HG02981 (cell line): Measurements from ENCODE around the gene PRDM12.

Experiments
- ATAC-seq: cut with Tn5 transposase; IDR thresholded peaks from one replicate; pipeline ENCODE4 v1.9.1; 2021; ENCODE audit warnings: mild to moderate bottlenecking, moderate library complexity; ENCODE audit not compliant: unreplicated experiment

Gene PRDM12

DNA sequence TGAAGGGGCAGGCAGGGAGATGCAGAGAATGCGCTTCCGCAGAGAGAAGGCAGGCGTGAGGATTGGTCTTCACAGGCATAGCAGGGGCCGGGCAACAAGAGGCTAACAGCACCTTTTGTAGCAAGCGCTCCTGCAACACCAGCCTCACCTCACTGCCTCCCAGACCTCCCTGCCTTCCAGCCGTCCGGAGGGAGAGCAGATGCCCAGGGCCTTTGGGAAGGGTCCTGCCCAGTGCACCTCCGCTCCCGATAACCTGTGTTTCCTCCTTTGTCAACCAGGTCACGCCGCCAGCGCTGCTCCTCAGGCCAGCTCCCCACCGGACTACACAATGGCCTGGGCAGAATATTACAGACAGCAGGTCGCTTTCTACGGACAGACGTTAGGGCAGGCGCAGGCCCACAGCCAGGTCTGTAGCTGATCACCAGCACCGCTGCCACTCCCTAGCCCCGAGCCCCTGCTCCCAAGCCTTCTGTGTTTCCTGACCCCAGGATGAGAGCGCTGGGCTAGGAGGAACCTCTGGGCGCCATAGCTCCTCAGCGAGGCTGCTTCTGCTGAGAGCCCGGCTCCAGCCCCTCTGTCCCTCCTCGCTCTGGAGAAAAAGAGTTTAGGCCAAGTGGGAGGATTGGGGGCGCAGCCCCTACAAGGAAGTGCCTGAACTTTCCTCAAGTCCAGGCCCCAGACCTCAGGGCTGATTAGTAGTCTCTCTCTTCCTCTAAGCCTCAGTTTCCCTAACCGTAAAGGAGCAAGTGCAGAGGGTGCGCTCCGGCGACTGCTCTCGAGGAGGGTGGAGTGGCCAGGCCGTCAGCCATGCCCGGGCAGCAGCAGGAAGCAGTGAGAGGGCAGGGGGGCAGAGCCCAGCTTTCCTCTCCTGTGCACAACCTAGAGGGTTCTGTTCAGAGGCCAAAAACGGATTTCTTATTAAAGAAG, 28.4 kb upstream of the PRDM12 start:
- no peak for ATAC-seq

DNA sequence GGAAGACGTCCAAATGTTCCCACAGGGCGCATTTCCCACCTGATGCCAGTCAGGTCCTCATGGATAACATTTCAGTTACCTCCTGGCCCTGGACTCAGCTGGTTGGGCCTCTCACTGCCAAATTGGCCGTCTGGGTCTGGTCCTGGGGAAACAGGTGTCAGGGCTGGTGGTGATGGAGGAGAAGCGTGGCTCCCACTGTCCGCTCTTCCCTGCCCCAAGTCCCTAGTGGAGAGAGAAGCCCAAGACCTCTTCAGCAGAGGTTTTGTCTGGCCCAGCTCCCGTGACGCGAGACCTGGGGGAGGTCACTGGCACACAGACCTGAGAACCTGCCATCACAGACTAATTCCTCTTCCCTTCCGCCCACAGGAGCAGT, 27.8 kb upstream of the PRDM12 start:
- ATAC-seq, result no peak

DNA sequence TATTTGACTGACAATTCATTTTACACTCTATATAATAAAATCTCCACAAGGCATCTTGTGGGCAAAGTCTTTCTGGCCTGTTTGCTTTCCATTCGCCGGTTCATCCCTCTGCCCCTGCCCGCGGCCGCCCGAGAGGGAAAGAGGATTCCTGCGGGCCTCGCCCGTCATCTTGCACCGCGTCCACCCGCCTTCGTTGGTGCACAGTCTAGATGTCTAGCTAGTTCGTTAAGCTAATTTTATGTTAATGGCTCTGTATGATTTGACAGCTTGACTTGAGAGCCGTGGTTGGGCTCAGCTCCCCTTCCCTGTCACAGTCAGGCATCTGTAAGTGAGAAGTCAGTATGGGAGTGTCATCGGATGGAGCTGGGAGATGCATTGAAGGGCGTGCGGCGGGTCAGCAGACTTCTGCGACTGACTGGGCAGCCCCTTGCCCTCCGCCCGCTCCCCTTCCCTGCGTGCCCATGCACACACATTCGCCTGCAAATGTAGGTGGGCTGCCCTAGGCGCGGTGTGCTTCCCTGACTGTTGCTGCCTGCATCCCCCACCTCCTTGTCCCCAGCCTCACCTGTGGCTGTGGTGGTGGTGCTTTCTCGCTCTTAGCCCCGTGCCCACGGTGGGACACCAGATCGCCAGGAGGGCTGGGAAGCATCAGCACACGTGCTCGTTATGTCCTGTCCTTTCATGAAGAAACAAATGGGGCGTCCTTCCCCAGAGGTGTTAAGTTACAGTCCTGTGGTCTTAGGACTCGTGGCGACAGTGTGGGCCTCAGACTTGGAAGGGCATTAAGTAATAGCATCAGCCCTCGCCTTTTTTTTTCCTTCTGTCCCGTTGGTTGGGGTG, 25.9 kb upstream of the PRDM12 start:
- no peak for ATAC-seq

DNA sequence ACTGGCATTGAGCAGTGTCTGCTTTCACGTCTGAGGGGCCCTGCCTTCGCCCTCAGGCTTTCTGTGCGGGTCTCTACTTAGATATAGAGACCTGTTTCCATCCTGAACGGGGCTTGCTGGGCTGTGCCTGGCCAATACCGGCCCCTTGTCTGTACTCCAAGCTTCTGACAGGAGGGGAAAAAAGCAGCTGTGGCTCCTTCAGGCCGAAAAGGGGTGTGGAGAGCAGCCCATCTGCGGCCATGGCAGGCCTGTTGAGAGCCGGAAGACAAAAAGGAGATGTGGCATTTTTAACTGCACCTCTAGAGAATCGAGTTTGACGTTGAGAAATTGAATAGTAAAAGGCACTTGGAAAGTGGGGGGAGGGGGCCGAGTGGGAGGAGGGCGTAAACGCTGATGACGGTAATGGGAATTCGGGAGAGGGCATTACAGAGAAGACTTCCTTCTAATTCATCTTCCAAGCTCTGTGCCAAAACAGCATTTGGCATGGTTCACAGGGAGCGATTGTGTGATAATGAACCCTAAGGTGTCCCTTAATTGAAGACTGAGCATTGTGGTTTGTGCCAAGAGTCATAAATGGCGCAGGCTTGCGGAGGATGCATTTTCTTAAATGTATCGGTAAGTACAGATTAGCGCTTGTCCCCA, 25.1 kb upstream of the PRDM12 start:
- ATAC-seq, result no peak

DNA sequence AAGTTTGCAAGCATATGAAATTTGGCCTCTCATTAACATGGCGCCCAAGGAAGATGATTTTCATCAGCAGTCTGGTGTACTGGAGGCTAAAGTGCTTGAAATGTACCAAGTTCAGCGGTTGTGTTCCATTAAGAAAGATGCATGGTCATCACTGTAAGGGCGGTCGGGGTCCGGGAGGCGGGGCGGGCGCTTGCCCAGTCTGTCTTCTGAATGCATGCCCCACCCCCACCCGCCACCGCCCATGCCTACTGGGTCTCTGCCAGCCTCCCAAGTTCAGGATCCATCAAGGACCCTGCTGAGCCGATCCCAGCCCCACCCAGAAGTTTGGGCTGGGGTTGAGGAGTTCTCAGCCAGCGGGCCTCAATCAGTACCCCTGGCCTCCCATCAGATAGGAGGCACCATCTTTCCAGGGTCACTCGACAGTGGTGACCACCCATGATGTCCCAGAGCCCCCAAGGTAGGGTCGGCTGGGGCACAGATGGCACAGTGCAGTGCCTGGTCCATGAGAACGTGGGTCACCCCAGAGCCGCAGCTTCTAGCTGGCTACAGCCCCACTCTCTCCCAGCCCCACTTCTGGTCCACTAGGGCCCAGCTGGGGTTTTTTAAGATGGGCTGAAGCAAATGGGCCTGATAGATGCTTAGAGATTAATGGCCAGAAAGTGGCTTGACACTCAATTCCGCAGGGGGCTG, 24.4 kb upstream of the PRDM12 start:
- ATAC-seq, result no peak

DNA sequence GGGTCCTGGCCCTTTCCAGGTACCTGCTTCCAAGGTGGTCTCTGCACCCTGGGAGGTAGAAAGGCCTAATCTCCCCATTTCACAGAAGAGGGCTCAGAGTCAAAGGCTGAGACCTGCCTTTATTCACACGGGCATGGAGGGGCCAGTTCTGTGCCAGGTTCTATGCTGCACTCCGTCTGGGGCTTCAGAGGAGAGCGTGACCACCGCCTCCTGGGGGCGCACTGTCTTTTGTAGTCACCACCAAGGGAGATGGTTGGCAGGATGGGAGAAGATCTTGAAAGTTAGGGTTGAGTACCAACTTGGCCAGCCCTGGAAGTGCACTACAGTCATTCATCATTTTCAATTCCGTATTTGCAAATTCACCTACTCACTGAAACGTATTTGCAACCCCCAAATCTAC, 23.7 kb upstream of the PRDM12 start:
- ATAC-seq, result no peak

DNA sequence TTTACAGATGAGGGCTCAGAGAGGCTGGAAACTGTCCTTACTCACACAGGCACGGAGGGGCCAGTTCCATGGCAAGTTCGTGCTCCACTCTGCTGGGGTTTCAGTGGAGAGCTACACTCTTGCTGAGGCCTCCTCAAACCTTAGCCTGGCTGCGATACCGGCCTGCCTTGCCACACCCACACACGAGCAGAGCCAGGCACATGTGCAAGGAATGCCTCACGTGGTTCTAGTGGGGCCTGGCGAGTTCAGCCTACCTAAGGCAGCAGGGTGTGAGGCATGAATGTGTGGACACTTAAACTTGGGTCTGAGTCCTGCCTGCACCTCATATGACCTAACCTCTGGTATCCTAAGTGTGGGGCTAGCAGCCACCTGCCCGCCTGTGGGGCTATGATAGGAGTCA, 21.5 kb upstream of the PRDM12 start:
- no peak for ATAC-seq

DNA sequence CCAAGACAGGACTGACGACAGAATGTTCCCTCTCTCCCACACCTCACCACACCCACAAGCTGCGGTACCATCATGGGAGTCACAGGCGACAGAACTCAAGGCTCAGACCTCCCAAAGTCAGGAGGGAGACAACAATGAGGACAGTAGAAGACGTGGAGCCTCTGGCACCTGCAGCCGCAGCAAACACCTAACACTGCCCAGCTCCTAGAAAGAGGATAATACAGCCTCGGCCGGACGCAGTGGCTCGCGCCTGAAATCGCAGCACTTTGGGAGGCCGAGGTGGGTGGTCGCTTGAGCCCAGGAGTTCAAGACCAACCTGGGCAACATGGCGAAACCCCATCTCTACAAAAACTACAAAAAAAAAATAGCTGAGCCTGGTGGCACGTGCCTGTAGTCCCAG, 13.2 kb upstream of the PRDM12 start:
- no peak for ATAC-seq

DNA sequence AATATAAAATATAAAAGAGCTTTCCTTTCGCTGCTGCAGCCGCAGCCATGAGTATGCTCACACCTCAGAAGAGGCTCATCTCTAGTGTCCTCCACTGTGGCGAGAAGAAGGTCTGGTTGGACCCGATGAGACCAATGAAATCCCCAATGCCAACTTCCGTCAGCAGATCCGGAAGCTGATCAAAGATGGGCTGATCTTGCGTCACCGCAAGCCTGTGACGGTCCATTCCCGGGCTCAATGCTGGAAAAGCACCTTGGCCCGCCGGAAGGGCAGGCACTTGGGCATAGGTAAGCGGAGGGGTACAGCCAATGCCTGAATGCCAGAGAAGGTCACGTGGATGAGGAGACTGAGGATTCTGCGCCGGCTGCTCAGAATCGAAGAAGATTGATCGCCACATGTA, 12.6 kb upstream of the PRDM12 start:
- ATAC-seq, result no peak

DNA sequence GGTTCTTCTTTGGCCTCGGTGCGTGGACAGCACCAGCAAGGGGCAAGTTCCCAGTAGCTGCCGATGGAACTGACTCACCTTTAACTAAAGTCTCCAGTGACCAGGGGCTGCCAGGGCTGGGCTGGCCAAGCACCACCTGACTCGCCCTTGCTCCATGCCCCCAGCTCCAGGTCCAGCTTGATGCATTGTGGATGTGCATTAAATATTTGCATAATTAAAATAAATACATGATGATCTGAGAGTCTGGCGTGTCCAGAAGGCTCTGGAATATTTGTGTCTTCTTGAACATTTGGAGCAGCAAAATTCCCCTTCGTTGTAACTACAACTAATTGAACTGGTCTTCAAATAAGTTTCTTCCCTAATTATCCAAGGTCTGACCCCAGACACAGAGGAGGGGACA, 9.5 kb upstream of the PRDM12 start:
- ATAC-seq, result no peak

DNA sequence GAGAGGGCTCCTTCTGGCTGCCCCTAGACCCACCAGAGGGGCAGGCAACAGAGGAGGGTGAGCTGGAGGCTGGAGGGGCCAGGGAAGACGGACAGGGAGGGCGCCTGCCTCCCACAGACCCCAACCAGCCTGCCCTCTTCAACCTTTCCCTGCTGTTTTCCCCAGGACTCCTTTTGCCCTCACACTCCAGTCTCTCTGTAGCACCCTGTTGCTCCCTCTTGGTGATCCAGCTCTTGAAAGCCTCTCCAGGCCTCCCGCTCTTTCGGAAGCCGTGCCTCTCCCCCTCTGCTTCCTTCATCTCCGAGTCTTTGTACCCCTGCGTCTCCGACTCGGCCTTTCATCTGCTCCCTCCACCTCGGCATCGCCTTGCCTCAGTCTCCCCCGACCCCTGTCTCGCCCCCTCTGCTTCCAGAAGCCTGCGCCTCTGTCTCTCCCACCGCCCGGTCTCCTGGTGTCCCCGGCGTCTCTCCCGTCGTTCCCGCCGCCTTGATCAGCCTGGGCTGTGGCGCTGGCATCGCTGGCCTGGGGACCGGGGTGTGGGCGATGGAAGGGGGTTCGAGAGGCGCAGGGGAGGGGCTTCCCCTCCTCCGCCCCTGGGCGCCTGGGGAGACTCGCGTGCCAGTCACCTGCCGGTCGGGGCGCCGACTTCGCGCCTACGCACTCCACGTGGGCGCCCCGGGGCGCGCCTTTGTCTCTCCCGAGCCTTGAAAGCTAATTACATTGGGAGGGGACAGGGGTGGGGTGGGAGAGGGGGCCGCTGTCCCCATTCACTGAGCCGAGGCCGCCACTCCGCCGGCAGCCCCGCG, 5.3 kb upstream of the PRDM12 start:
- ATAC-seq, result no peak

DNA sequence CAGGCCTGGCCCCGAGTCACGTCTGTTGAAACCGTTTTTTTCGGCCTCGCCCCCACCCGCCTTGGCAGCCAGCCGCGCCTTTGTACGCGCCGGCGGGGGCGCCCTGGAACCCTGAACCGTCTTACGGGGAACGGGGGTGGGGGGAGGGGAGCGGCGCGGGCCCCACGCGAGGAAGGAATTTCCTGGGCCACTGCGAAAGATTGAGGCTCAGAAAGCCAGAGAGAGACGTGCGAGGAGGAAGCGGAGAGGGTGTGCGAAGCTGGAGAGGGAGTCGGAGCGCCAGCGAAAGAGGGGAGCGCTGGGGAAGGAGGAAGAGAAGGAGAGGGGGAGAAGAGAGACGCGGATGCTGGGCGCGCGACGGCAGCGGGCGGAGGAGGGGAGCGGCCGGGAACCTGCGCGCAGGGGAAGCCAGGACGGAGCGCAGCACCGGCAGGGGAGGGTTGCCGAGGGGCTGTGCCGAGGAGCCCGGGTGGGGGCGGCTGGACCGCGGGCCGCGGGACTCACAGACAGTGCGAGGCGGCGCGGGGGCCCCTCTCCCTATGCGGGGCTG, 4.6 kb upstream of the PRDM12 start:
- ATAC-seq, result no peak

DNA sequence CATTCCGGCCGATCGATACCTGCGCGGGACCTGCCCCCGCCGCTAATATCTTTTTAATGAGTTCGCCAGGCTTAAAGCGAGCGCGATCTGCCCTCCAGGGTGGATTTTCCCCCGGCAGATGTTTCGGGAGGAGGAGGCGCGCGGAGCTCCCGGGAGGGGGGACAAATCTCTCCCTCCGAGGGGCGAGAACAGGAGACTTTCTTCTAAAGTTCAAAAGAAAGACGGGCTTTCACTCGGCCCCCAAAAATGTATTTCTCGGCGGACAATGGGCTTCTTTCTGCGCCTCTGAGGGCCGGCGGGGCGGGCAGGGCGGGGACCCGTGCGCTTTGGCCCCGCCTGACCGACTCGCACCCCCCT, 4.1 kb upstream of the PRDM12 start:
- ATAC-seq, result no peak

DNA sequence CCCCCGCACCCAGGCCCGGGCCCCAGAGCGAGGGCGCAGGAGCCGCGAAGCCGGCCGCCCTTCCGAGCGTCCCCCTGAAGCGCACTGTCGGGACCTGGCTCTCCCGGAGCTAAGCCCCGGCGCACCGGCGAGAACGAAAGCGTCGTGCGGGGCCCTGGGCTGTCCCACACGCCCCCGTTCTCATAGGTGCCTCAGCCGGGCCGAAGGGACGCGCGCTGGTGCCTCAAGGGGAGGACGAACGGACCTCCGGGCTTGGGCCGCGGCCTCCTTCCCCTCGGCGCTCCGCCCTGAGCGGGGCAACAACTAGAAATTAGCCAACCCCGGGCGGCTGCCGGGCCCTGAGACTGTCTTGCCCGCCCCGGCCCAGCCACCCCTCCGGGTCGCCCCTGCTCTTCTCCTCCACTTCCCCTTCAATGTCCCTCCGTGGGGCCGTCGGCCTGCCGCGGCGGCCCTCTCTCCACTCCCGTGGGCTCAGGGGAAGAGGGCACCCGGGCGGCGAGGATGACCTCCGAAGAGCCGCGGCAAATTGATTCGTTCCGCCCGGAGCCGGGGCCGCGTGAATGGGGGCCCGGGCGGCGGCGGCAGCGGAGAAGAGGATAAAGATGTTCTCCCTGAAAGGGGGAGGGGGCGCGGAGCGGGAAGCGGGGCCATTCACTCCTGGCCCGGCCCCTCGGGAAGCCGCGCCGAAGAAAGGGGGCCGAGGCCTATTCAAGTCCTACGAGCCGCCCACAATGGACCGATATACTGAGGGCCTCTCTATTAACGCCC, 3.5 kb upstream of the PRDM12 start:
- ATAC-seq, result no peak

DNA sequence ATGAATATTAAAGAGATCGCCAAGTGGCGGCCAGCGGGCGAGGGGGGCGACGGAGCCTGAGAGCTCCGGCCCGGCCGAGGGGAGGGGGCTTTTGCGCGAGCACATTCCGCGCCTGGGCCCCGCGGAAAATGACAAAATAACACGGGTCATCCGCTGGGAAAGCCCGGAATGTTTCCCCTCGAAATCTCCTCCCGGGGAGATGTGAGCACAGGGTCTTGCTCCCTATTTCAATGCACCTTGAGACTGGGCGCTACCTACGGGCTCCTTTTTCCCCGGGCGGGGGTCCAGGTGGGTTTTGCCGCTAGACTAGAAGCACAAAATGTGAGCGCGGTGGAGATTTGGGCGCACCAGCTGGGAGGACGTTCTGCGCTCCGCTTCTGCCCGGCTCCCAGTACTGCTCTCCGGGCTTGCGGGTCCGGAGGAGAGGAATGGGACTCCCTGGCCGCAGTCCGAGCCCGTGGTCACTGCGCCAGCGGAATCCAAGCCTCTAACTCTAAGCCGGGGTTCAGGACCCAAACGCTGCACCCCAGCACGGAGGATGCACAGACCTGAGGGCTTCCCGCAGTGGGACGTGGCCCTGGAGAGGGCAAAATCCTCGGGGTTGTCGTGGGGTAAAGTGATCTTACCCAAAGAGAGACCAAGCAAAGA, 2.8 kb upstream of the PRDM12 start:
- ATAC-seq, result no peak

DNA sequence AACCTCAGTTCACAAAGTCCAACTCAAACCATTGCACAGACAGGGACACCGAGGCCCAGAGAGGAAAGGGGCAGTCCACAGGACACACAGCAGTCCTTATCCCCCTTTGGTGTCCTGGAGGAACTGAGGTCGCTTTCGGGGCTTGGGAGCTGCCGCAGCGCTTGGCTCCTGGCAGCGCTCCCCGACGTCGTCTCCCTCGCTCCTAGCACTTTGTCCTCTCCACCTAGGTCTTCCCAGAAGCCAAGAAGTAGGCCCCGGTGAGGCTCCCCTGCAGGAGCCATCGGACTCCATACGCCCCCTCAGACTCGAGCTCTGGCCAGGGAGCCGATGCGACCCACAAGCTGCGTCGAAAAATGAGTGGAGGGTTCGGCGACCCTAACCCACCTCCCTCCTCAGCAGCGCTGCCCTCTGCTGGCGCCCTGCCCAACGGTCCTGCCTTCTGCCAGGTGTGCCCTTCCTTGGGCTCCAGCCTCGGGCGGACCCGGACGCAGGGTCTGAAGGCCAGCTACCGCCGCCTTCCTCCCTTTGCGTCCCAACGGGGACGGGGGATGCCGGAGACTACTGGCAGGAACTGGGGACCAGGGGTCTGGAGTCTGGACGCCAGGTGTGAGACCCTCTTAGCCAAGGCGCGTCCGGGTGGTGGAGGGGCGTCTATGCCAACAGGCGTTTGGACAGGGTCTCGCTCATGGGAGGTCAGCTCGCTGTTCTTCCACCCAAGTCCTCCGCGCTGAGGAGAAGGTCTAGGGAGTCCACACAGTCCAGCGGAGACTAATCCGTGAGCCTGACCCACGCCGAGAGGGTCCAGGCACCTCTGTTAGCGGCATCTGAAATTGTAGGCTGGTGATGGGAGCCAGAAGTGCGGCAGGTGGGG, 2.1 kb upstream of the PRDM12 start:
- ATAC-seq, result no peak

DNA sequence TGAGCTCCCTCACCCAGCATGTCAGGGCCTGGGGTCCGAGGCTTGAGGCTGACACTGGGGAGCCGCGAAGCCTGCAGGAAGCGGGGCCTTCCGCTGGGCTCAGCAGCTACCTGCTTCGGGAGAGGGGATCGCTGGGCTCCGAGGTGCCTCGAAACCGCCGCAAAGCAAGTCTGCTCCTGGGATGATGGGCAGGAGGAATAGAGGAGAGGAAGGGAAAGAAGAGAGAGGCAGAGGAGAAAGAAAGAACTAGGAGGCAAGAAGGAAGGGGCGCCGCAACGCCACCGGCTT, 1.5 kb upstream of the PRDM12 start:
- ATAC-seq, result no peak
